Measurements from ENCODE around the gene INPP5A. TPM values are rescaled to one million over a fixed set of nuclear protein-coding genes. Genes with fewer than 3 reads are reported as not detected.

The INPP5A gene
- total and polyA plus RNA-seq, 2 of the 13 experiments (the other 11 are each of a cell fraction or from before 2014, with no cell fraction given) = 17.5 to 37.9 TPM

DNA sequence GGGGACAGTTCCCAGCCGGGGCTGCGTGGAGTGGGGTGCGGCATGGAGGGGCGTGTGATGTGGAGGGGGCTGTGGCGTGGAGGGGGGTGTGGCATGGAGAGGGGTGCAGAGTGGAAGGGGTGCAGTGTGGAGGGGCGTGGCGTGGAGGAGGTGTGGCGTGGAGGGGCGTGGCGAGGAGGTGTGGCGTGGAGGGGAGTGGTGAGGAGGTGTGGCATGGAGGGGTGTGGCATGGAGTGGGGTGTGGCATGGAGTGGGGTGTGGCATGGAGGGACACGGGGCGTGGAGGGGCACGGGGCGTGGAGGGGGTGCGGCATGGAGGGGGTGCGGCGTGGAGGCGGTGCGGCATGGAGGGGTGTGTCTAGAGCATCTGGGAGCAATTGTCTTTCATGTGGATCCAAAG, 214.8 kb downstream of the INPP5A start:
- TF ChIP-seq HNRNPK (IDR thresholded peaks at IDR 0.05; ENCODE audit: low read depth, low read length, poor library complexity, severe bottlenecking) = peak; percentile 53
- TF ChIP-seq MBD4 (IDR thresholded peaks at IDR 0.05; ENCODE audit: borderline replicate concordance, low read length) = no peak
- no peak overlapping the region for H3K9ac ChIP-seq (ENCODE audit: insufficient read depth, low read depth, low read length)
- no TSS peak for BruUV-seq (replicated peaks)
- no peaks in the 10 kb centered on the region for H3K27me3 ChIP-seq (ENCODE audit: control insufficient read depth in 1 of 2, insufficient read depth in 2 of 2, low read length in 2 of 2)
- peaks cover 2 to 8% of the 10 kb centered on the region in 2 experiments; a peak in 2 of 5 replicates for H3K36me3 ChIP-seq (replicated peaks in 1 of 2; ENCODE audit: control insufficient read depth in 1 of 2, insufficient read depth in 2 of 2, low read length in 2 of 2)
- no peak overlapping the region for H3K4me3 ChIP-seq (replicated peaks in 1 of 3; ENCODE audit: insufficient read depth in 1 of 3, low read depth in 2 of 3, low read length in 3 of 3)
- DNase-seq (ENCODE audit: low spot score) = no peak
- H3K4me1 ChIP-seq (ENCODE audit: insufficient read depth, low read length) = no peaks in the 10 kb centered on the region
- no peak for ATAC-seq
- POLR2A ChIA-PET = no interaction called here
- no peaks in the 10 kb centered on the region for H3K9me3 ChIP-seq (ENCODE audit: low read length)
- no peak overlapping the region for H2AFZ ChIP-seq (ENCODE audit: low read length)
- H3K4me2 ChIP-seq (ENCODE audit: low read depth, low read length) = no peak overlapping the region
- in situ Hi-C loops (cut with HindIII; ENCODE audit: extremely low pct_ligation_motif_present, low pct_unique_long_range_greater_than_20kb) (no loop called here), intact Hi-C loops (cut with micrococcal nuclease; ENCODE audit: unreplicated experiment) (no loop called here)
- H4K20me1 ChIP-seq (ENCODE audit: insufficient read depth, low read length) = no peaks in the 10 kb centered on the region
- no peaks in the 10 kb centered on the region for H3K79me2 ChIP-seq (ENCODE audit: insufficient read depth, low read length)
- no peak overlapping the region for H3K27ac ChIP-seq (ENCODE audit: extremely low read length, insufficient read depth, low read length)
- CTCF ChIA-PET (ENCODE audit: low intra/inter-chr PET ratio, low total read pairs) = no interaction called here
- 97% methylated on average over 20 of the region's 20 CpGs for WGBS (ENCODE audit: low lambda C conversion rate)
- no peak for FAIRE-seq

DNA sequence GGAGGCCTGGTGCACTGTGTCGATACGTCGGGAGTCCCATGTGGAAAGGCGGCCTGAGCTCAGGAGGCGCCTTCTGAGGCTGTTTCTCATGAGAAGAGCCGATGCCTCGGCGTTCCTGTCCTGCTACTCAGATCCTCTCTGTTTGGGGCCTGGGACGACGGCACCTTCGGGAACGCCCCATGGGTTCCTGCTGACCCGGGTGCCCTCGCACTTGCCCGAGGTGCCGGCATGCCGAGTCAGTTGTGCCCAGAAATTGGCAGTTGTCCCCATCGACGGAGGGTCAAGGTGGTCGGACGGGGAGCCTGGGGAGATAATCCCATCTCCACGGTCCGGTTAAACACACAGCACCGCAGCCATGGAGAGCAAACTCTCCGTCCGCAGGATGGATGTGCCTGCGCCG, 215.4 kb downstream of the INPP5A start:
- no peak for TF ChIP-seq ZNF724P (CRISPR knock-in tag; IDR thresholded peaks at IDR 0.05; ENCODE audit: borderline replicate concordance)
- no peak for TF ChIP-seq FOXA3 (CRISPR knock-in tag; IDR thresholded peaks at IDR 0.05)
- TF ChIP-seq, protein P1, sequence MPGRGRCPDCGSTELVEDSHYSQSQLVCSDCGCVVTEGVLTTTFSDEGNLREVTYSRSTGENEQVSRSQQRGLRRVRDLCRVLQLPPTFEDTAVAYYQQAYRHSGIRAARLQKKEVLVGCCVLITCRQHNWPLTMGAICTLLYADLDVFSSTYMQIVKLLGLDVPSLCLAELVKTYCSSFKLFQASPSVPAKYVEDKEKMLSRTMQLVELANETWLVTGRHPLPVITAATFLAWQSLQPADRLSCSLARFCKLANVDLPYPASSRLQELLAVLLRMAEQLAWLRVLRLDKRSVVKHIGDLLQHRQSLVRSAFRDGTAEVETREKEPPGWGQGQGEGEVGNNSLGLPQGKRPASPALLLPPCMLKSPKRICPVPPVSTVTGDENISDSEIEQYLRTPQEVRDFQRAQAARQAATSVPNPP (CRISPR knock-in tag; IDR thresholded peaks at IDR 0.05) = no peak
- no peak for TF ChIP-seq ZBTB20 (CRISPR knock-in tag; IDR thresholded peaks at IDR 0.05; ENCODE audit: borderline replicate concordance, low read depth)
- TF ChIP-seq ZBTB3 (CRISPR knock-in tag; IDR thresholded peaks at IDR 0.05; ENCODE audit: borderline replicate concordance, low read depth) = no peak
- TF ChIP-seq ZNF850 (CRISPR knock-in tag; conservative IDR thresholded peaks at IDR 0.05) = no peak
- no peak for TF ChIP-seq ZNF720 (CRISPR knock-in tag; IDR thresholded peaks at IDR 0.05)
- TF ChIP-seq, protein P2, sequence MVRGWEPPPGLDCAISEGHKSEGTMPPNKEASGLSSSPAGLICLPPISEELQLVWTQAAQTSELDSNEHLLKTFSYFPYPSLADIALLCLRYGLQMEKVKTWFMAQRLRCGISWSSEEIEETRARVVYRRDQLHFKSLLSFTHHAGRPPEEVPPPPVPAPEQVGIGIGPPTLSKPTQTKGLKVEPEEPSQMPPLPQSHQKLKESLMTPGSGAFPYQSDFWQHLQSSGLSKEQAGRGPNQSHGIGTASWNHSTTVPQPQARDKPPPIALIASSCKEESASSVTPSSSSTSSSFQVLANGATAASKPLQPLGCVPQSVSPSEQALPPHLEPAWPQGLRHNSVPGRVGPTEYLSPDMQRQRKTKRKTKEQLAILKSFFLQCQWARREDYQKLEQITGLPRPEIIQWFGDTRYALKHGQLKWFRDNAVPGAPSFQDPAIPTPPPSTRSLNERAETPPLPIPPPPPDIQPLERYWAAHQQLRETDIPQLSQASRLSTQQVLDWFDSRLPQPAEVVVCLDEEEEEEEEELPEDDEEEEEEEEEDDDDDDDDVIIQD (CRISPR knock-in tag; IDR thresholded peaks at IDR 0.05; ENCODE audit: low read depth) = no peak
- TF ChIP-seq, protein P3, sequence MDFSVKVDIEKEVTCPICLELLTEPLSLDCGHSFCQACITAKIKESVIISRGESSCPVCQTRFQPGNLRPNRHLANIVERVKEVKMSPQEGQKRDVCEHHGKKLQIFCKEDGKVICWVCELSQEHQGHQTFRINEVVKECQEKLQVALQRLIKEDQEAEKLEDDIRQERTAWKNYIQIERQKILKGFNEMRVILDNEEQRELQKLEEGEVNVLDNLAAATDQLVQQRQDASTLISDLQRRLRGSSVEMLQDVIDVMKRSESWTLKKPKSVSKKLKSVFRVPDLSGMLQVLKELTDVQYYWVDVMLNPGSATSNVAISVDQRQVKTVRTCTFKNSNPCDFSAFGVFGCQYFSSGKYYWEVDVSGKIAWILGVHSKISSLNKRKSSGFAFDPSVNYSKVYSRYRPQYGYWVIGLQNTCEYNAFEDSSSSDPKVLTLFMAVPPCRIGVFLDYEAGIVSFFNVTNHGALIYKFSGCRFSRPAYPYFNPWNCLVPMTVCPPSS (IDR thresholded peaks at IDR 0.05) = no peak
- in situ Hi-C loops (cut with HindIII; ENCODE audit: extremely low pct_ligation_motif_present, low pct_unique_long_range_greater_than_20kb) = no loop called here
- Histone ChIP-seq H4K20me1 (ENCODE audit: insufficient read depth, low read length) (no peaks in the 10 kb centered on the region), H3K4me3 (replicated peaks in 1 of 3; ENCODE audit: insufficient read depth in 1 of 3, low read depth in 2 of 3, low read length in 3 of 3) (no peak overlapping the region), H3K27me3 (ENCODE audit: control insufficient read depth in 1 of 2, insufficient read depth in 2 of 2, low read length in 2 of 2) (no peaks in the 10 kb centered on the region), H3K9ac (ENCODE audit: insufficient read depth, low read depth, low read length) (no peak overlapping the region), H2AFZ (ENCODE audit: low read length) (no peak overlapping the region), H3K4me2 (ENCODE audit: low read depth, low read length) (no peak overlapping the region), H3K4me1 (ENCODE audit: insufficient read depth, low read length) (no peaks in the 10 kb centered on the region), H3K36me3 (replicated peaks in 1 of 2; ENCODE audit: control insufficient read depth in 1 of 2, insufficient read depth in 2 of 2, low read length in 2 of 2) (peaks cover 2 to 8% of the 10 kb centered on the region in 2 experiments; a peak in 2 of 5 replicates), H3K27ac (ENCODE audit: extremely low read length, insufficient read depth, low read length) (no peak overlapping the region), H3K9me3 (ENCODE audit: low read length) (no peaks in the 10 kb centered on the region), H3K79me2 (ENCODE audit: insufficient read depth, low read length) (no peaks in the 10 kb centered on the region)
- FAIRE-seq (no peak), ATAC-seq (no peak), DNase-seq (ENCODE audit: low spot score) (no peak)
- intact Hi-C loops (cut with micrococcal nuclease; ENCODE audit: unreplicated experiment) = no loop called here
- WGBS (ENCODE audit: low lambda C conversion rate) = 97% methylated on average over 10 of the region's 28 CpGs
- no TSS peak for BruUV-seq (replicated peaks)
- ChIA-PET POLR2A (no interaction called here), CTCF (ENCODE audit: low intra/inter-chr PET ratio, low total read pairs) (no interaction called here)

All from HepG2 (cell line).